Calu3 (cell line): Measurements from ENCODE around the gene BRAT1. TPM values are rescaled to one million over a fixed set of nuclear protein-coding genes. Genes with fewer than 3 reads are reported as not detected.
A peak's percentile ranks its signal among the peaks of the same experiment; 100 is the strongest.

Experiments
- BruUV-seq: library from RNA; stranded (reverse); fragments of 400-500 nt; replicated peaks from 2 replicates; lab custom pipeline; 2021; lab: Mats Ljungman, UMichigan
- CTCF ChIA-PET: fragments of 300-600 bp; sonication (Branson Sonifier 250); formaldehyde crosslinking; loops from one replicate; lab custom pipeline; 2022; ENCODE audit warnings: antibody characterized with exemption; lab: Charles Lee
- DNase-seq: peaks from one replicate; pipeline ENCODE4 v3.0.0; 2022
- H3K27ac Mint-ChIP-seq: one replicate; pipeline ENCODE4 v1.8.0; 2022; ENCODE audit warnings: mixed read lengths; ENCODE audit not compliant: unreplicated experiment
- H3K27me3 Mint-ChIP-seq: one replicate; pipeline ENCODE4 v1.8.0; 2022; ENCODE audit warnings: mixed read lengths; ENCODE audit not compliant: unreplicated experiment
- H3K36me3 Mint-ChIP-seq: one replicate; pipeline ENCODE4 v1.8.0; 2022; ENCODE audit warnings: mild to moderate bottlenecking, moderate library complexity, mixed read lengths; ENCODE audit not compliant: insufficient read depth, unreplicated experiment
- H3K4me1 Mint-ChIP-seq: one replicate; pipeline ENCODE4 v1.8.0; 2022; ENCODE audit warnings: mild to moderate bottlenecking, low read depth, mixed read lengths; ENCODE audit not compliant: unreplicated experiment
- H3K4me3 Mint-ChIP-seq: one replicate; pipeline ENCODE4 v1.8.0; 2022; ENCODE audit warnings: mild to moderate bottlenecking, low read depth, moderate library complexity, mixed read lengths; ENCODE audit not compliant: unreplicated experiment
- H3K9me3 Mint-ChIP-seq: one replicate; pipeline ENCODE4 v1.8.0; 2022; ENCODE audit warnings: low read depth, mixed read lengths; ENCODE audit not compliant: unreplicated experiment
- intact Hi-C: fragments of 100-400 bp; cut with micrococcal nuclease; formaldehyde crosslinking; loops from one replicate; pipeline ENCODE4 v1.10.0; 2022; ENCODE audit not compliant: unreplicated experiment
- total RNA-seq: library from RNA; stranded (reverse); gene quantifications from 2 replicates; pipeline ENCODE4 v1.2.3, GENCODE V29; 2022
- TF ChIP-seq, protein P1 (sequence below): fragments of 200-600 bp; IDR thresholded peaks from one replicate; pipeline ENCODE4 v1.8.0; 2022; ENCODE audit warnings: antibody characterized with exemption; ENCODE audit not compliant: unreplicated experiment

The BRAT1 gene
- total RNA-seq, 1 experiment from 2014 or later, result 59.6 TPM

GRCh38 chr7:2528481-2529095 is 26.7 kb downstream of the BRAT1 start:
- no TSS peak for BruUV-seq
- peaks cover 87% of the 10 kb centered on the region for H3K36me3 Mint-ChIP-seq
- TF ChIP-seq, protein P1, sequence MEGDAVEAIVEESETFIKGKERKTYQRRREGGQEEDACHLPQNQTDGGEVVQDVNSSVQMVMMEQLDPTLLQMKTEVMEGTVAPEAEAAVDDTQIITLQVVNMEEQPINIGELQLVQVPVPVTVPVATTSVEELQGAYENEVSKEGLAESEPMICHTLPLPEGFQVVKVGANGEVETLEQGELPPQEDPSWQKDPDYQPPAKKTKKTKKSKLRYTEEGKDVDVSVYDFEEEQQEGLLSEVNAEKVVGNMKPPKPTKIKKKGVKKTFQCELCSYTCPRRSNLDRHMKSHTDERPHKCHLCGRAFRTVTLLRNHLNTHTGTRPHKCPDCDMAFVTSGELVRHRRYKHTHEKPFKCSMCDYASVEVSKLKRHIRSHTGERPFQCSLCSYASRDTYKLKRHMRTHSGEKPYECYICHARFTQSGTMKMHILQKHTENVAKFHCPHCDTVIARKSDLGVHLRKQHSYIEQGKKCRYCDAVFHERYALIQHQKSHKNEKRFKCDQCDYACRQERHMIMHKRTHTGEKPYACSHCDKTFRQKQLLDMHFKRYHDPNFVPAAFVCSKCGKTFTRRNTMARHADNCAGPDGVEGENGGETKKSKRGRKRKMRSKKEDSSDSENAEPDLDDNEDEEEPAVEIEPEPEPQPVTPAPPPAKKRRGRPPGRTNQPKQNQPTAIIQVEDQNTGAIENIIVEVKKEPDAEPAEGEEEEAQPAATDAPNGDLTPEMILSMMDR, result no peak
- peaks cover 50% of the 10 kb centered on the region for H3K4me1 Mint-ChIP-seq
- no peaks in the 10 kb centered on the region for H3K9me3 Mint-ChIP-seq
- DNase-seq, result no peak
- intact Hi-C loops, result no loop called here
- peak overlapping the region; percentile 53 for H3K4me3 Mint-ChIP-seq
- CTCF ChIA-PET, result interaction anchor here (0.6 to 2.0 kb wide), 4 partner anchors 16 to 77 kb away, joined by 3 to 8 read pairs (median 5); no protein-coding TSS in a partner anchor
- H3K27ac Mint-ChIP-seq, result peak overlapping the region; percentile 23
- no peaks in the 10 kb centered on the region for H3K27me3 Mint-ChIP-seq

- BruUV-seq, result no TSS peak
- peak overlapping the region; percentile 53 for H3K4me3 Mint-ChIP-seq
- DNase-seq, result peak; percentile 66
- H3K4me1 Mint-ChIP-seq, result peaks cover 56% of the 10 kb centered on the region
- intact Hi-C loops, result no loop called here
- H3K27me3 Mint-ChIP-seq, result no peaks in the 10 kb centered on the region
- peaks cover 95% of the 10 kb centered on the region for H3K36me3 Mint-ChIP-seq
- H3K27ac Mint-ChIP-seq, result peak overlapping the region; percentile 23
- H3K9me3 Mint-ChIP-seq, result no peaks in the 10 kb centered on the region
- CTCF ChIA-PET, result interaction anchor here (0.5 to 2.0 kb wide), 9 partner anchors 18 to 1893 kb away, joined by 3 to 9 read pairs (median 6); no protein-coding TSS in a partner anchor
- TF ChIP-seq, protein P1, result no peak
Observed at GRCh38 chr7:2527505-2528467, 27.5 kb downstream of the BRAT1 start.

DNA sequence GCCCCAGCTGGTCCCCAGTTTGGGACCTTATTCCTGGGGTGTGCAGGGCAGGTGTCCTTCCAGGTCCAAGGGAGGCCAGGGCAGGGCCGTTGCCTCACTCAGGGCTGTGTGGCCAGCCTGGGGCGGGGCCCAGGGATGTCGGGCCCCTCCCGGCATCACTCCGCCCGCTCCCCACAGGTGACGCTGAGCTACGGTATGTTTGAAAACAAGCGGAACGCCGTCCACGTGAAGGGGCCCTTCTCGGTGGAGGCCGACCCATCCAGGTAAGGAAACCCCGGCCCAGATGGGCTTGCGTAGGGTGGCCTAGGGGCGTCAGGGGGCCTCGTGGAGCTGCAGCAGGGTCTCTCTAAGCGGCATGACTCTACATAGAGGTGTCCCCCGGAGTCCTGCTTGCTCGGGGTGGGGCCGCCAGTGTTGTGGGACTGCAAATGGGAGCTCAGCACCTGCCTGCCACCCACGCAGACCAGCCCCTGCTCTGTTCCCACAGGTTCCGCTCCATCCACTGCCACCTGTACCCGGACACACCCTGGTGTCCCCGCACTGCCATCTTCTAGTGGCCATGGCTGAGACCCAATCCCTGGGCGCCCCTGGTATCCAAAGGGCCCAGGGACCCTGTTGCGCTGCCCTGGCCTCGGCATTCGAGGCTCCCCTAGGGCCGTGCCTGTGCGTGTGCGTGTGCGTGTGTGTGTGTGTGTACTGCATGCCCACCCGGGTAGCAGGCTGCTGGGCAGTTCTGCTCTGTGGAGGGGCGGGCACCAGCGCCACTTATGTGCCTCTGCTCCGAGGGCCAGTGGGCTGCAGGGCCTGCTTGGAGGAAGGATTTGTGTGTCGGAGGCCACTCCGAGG is 28.4 kb downstream of the BRAT1 start:
- H3K4me1 Mint-ChIP-seq, result peaks cover 64% of the 10 kb centered on the region
- no peaks in the 10 kb centered on the region for H3K27me3 Mint-ChIP-seq
- DNase-seq, result no peak
- no TSS peak for BruUV-seq
- H3K36me3 Mint-ChIP-seq, result peaks cover 98% of the 10 kb centered on the region
- no peaks in the 10 kb centered on the region for H3K9me3 Mint-ChIP-seq
- peak overlapping the region; percentile 23 for H3K27ac Mint-ChIP-seq
- TF ChIP-seq, protein P1, result no peak
- H3K4me3 Mint-ChIP-seq, result no peak overlapping the region
- intact Hi-C loops, result no loop called here
- CTCF ChIA-PET, result interaction anchor here (0.6 to 2.0 kb wide), 5 partner anchors 19 to 75 kb away, joined by 3 to 8 read pairs (median 4); no protein-coding TSS in a partner anchor
